NCI-H1092 (cell line): Measurements from ENCODE around the gene TBL2.
"Not testable (repeated sequence)": the region's sequence is repeated elsewhere in the genome, so short reads cannot be mapped to it uniquely, and the experiment has no call there.

Experiments
- DNase-seq: peaks from one replicate; lab custom pipeline; 2025; lab: John Stamatoyannopoulos, UW

The TBL2 gene

DNA sequence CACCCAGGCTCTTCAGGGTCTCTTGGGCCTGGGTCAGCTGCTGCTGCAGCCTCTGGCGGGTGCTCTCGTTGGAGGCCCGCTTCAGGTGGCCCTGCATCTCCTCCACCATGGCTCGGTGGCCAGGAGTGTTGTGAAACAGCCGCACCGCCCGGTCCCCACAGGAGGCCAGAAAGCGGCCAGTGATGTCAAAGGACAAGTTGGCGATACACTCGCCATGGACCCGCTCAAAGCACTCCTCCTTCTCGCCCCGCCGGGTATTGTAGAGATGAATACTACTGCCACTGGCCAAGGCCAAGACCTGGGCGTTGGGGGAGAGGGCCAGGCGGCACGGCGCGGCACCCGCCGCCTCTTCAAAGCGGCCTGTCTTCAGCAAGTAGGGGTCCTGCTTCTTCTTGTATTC is 7.9 kb downstream of the TBL2 start:
- DNase-seq = no peak

DNA sequence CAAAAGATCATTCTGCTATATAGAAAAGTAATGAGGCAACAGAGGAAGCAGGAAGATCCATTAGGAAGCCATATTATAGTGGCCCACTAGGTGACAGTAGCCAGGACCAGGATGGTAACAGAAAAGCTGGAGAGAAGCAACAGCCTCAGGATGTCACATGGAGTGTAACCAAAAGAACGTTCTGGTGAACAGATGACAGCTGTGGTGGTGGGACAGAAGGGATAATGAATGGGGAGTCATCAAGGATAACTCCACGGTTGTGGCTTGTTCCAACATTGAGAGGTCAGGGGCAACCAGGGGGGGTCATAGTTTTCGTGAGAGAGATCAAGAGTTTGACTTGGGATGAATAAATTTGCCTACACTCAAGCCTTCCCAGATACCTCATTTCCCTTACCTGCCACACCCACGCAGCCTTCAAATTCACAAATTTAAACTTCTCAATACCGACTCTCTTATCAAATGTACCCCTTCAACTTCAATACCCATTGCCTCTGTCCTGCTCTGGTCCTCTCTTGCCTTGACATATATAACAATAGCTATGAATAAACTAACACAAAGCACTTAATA is 9.3 kb downstream of the TBL2 start:
- no peak for DNase-seq

DNA sequence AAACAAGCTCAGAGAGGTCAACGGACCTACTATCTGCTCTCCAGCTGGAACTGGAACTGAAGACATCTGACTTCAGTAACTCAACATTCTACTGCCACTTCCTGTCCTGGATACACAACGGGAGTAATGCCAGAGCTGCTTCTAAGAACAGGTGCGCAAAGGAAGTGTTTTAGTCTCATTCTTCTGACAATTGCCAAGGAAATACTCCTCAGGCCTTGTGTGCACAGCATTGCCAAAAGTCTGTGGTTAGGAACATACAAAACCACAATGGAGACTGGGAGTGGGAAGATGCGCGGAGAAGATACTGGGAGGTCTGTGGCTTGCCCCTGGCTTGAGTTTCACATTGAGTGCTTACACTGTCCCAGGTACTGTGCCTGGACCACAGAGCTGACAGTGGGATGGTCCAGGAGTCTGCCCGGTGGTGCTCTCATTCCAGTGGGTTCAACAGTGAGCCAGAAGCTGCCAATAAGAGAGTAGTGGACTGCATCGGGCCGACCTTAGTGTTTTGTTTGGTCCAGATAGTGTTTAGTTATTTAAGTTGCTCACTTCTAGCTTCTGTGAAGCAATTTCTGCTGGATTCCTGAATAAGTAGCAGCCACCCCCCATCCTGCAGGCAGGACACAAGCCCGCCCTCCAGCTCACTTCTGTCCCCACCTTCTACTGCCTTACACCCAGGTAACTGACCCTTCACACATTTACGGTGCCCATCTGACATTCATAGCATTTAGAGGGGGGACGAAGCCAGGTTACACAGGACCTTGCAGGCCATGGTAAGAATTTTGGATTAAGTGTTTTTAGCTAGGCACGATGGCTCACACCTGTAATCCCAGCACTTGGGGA is 10.3 kb downstream of the TBL2 start:
- DNase-seq = no peak

DNA sequence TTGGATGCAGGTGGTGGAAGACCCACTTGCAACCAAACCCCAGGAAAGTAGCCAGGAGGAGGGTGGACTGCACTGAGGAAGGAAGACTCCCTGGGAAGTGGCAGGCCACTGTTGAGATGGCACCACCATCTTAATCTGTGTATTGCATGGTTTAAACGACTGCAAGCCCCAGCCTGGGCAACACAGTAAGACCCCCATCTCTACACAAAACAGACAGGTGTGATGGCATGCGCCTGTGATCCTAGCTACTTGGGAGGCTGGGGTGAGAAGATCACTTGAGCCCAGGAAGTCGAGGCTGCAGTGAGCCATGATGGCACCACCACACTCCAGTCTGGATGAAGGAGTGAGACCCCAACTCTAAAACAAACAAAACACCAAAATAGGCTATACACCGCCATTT is 11.2 kb downstream of the TBL2 start:
- no peak for DNase-seq

DNA sequence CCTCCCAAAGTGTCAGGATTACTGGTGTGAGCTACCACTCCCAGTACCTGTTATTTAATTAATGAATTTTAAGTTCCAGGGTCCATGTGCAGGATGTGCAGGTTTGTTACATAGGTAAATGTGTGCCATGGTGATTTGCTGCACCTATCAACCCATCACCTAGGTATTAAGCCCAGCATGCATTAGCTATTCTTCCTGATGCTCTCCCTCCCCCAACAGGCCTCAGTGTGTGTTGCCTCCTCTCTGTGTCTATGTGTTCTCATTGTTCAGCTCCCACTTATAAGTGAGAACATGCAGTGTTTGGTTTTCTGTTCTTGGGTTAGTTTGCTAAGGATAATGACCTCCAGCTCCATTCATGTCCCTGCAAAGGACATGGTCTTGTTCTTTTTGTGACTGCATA is 11.9 kb downstream of the TBL2 start:
- not testable (repeated sequence) for DNase-seq

DNA sequence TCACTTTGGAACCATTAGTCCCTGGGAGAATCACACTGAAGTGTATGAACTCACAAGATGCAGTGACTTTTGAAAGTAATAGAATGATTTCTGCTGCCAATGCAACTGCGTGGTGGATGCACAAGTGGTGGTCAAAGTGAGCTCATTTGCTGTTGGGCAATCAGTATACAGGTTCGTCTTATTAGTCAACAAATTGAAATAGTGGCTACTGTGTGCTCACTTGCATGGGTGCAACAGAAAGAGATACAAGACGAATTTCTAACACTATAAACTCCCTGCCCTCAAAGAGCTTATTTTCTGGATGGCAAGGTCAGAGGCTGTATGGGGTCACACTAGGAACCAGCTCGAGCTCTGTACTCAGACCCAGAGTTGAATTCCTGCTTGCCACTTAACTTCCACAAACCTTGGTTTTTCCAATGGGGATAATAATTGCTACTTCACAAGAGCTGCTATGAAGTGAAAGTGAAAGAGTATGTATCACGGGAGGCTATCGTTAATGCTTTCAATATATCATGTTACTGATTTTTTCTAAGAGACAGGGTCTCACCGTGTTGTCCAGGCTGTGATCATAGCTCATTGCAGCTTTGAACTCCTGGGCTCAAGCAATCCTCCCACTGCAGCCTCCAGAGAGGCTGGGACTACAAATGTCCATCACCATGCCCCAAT is 12.6 kb downstream of the TBL2 start:
- no peak for DNase-seq

DNA sequence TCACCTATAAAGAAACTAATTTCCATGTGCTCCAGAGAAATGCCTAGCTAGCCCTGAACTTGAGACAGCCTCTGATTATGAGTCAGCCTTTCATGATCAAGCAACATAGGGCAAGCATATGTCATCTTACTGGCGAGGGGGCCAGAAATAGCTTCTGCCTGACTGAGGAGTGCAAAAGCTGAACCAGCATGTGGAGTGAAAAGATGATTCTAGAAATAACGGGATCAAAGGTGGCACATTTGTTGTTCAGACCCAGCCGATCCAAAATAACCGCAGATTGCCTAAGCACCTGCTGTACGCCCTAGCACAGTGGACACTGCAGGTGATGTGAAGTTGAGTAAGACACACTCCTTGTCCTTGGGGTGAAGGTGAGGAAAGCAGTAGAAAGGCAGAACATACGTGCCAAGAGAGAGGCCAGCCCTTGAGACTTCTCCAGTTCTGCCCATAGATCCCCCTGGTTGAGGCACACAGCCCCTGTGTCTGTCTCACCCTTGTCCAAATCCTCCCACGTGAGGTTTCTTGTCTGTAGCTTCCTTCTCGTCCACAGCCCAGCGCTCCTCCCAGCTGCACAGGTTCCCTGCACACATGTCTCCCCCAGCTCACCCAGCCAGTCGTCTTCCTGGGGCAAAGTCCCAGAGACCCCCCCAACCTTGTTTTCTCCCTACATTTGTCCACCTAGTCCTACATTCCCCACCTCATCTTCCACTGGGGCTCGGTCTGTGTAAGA is 18.1 kb downstream of the TBL2 start:
- no peak for DNase-seq

DNA sequence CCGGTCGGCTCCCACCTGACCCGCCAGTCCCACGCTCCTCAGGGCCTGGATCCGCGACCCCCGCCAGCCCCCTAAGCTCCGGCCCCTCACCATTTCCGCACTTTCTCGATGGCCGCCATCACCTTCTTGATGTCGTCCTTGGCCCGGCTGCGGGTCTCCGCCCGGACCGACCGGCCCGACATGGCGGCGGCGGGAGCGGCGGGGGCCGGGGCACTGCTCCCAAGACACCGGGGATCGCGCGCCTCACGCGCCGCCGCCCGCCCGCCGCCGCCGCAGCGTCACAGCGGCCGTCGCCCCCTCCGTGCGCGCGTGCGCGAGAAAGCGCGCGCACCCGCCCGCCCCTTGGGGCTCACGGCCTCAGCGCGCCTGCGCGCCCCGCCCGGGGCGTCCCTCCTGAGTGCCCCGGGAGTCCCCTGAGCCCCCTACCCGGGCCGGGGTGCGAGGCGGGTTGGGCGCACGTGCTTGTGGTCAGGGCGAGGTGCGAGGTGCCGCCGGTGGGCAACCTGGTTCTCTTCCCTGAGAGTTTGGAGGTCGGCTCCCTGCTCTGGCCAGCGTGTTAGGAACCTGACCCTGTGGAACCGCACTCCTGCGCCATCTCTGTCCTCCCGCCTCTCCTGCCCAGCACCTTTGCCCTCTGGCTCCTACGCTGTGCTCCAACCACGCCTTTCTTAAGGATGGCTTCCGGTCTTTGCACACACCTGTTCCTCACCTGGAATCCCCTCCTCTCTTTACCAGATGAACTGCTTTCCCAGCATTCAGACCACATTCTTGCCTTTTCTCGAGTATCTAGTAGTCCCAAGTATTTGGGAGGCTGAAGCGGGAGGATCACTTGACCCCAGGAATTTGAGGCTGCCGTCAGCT is 20.8 kb downstream of the TBL2 start, which contains the start of gene BCL7B:
TSS of gene BCL7B (minus strand) at position 294 of the 861 bp plus-strand sequence. CDS start at position 182, 112 bp downstream.
- peak; percentile 75 for DNase-seq

DNA sequence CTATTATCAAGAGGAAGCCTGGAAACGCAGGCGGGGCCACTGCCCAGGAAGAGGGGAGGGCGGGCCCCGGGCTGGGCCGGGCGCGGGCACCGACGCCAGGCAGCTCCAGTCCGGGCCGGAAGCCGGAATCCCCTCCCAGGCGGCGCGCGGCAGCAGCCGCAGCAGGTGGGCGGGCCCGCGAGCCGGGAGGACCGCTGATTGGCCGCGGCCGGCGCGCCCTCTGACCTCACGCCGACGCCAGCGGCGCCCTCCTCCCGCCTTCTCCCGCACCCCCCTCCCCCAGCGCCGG is 21.3 kb downstream of the TBL2 start:
- peak; percentile 88 for DNase-seq

DNA sequence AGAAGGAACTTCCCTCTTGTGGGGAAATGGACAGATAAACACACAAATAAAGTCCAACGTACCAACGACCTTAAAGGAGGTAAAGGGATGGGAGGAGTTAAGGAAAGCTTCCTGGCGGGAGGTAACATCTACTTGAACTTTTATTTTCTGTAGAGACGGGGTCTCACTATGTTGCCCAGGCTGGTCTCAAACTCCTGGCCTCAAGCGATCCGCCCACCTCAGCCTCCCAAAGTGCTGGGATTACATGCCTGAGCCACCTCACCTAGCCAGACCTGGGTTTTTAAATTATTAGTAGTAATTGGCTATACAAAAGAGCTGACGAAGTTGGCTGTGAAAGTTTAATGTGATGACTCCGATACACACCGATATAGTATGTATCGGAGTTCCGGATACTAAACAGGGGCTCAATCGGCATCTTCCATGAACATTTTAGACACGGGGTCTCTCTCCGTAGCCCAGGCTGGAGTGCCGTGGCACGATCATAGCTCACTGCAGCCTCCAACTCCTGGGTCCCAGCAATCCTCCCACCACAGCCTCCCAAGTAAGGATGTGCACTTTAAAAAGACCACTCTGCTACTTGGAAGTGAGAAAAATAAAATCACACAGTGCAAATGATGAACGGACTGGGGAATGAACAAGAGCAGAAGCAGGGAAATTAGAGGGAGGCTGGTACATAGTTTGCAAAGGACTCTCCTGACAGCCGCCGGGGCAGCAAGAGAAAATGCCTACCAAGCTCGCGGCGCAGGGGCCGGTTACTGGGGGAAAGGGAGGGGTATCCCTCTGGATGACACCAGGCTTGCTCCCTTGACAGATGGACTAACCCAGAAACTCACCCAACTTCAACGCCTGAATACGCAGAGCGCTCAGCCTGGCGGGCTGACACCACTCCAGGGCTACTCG is 21.9 kb downstream of the TBL2 start:
- DNase-seq = no peak

DNA sequence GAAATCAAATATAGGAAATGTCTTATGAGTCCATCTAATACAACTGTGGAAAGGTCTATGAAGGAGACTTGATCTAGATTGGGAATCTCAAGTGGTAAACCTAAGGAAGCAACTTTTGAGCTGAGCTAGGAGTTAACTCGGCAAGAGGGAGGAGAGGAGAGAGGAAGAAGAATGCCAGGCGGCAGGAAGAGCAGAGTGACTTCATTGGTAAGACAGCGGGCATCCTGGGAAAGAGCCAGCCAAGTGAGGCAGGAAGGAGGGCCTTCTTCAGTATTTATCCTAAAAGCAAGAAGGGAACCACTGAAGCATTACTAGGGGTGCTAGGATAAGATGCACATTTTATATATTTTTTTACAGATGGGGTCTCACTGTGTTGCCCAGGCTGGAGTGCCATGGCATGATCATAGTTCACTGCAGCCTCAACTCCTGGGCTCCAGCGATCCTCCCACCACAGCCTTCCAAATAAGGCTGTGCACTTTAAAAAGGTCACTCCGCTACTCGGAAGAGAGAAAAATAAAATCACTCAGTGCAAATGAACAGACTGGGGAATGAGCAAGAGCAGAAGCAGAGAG is 22.9 kb downstream of the TBL2 start:
- no peak for DNase-seq

DNA sequence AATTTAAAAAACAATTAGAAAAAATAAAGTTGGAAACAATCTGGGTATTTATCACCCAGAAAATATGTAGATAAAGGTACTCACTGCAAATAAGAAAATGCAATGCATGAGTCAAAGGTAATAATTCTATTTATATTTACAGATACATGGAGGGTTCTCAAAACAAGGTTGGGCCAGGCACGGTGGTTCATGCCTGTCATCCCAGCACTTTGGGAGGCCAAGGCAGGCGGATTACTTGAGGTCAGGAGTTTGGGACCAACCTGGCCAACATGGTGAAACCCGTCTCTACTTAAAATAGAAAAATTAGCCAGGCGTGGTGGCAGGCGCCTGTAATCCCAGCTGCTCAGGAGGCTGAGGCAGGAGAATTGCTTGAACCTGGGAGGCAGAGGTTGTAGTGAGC is 28.3 kb downstream of the TBL2 start:
- not testable (repeated sequence) for DNase-seq

DNA sequence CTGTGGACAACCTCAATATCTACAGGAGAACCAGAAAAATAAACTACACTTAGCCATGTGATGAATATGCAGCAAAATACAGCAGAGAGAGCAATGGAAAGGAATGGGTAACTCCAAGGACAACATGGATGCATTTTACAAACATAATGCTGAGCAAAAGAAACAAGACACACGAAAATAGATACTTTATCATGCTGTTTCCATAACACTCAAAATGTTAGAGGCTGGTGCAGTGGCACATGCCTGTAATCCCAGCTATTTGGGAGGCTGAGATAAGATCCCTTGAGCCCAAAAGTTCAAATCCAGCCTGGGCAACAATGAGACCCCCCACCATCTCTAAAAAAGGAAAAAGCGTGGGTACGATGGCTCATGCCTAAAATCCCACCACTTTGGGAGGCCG is 29.2 kb downstream of the TBL2 start:
- DNase-seq = no peak

DNA sequence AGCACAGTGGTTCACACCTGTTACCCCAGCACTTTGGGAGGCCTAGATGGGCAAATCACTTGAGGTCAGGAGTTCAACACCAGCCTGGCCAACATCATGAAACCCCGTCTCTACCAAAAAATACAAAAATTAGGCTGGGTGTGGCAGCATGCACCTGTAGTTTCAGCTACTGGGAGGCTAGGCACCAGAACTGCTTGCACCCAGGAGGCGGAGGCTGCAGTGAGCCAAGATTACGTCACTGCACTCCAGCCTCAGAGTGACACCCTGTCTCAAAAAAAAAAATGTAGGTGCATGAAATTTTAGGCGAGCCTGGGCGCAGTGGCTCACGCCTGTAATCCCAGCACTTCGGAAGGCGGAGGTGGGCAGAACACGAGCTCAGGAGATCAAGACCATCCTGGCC is 30.5 kb downstream of the TBL2 start:
- no peak for DNase-seq

DNA sequence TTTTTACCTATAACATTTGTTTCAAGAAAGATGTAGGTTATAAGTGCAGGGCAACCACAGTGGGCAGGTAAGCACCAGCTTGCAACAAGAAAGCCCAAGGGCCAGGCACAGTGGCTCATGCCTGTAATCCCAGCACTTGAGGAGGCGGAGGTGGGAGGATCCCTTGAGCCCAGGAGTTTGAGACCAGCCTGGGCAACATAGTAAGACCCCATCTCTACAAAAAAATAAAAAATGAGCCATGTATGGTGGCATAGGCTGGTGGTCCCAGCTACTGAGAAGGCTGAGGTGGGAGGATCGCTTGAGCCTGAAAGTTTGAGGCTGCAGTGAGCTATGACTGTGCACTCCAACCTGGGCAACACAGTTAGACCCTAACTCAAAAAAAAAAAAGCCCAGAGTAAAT is 33.7 kb downstream of the TBL2 start:
- no peak for DNase-seq

DNA sequence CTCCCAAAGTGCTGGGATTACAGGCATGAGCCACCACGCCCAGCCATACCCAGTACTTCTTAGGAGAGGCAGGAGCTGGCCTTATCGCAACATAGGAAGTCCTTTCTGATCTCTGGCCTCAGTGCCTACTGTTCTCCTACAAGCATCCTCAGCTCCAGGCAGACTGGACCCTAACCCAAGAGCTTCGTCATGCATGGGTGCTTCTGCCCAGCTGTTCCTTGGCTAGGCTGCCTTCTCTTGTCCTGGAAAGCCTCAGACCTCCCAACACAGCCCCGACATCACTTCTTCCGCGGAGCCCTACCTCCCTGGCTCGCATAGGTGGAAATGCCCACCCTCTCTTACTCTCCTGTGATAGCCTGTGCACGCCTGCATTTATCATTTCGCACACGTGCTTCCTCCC is 36.7 kb downstream of the TBL2 start:
- DNase-seq = no peak

DNA sequence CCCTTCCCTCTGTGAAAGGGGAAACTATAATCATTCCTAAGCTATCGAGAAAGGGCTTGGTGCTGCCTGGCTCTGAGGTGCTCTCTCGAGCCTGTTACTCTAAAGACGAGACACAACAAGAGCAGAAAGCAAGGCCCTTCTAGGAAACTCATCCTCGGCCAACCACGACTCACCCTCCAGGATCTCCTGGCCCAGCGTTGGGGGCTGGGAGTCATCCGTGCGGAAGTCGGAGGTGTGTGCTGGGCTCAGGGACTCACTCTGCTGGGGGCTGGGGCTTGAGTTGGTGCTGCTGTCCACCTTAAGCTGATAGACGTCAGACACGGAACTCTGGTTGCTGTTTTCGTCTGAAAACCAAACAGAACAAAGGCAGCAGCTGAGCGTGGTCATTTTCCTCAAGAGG is 38.7 kb downstream of the TBL2 start:
- no peak for DNase-seq

DNA sequence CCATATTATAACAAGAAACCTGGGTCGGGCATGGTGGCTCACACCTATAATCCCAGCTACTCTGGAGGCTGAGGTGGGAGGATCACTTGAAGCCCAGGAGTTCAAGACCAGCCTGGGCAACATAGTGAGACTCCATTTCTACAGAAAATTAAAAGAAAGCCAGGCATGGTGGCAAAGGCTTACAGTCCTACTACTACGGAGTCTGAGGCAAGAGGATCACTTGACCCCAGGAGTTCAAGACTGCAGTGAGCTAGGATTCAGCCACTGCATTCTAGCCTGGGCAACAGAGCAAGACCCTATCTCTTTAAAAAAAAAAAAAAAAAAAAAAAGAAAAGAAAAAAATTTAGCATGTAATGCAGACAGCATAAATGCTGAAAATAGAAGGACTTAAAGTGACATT is 39.9 kb downstream of the TBL2 start:
- not testable (repeated sequence) for DNase-seq

DNA sequence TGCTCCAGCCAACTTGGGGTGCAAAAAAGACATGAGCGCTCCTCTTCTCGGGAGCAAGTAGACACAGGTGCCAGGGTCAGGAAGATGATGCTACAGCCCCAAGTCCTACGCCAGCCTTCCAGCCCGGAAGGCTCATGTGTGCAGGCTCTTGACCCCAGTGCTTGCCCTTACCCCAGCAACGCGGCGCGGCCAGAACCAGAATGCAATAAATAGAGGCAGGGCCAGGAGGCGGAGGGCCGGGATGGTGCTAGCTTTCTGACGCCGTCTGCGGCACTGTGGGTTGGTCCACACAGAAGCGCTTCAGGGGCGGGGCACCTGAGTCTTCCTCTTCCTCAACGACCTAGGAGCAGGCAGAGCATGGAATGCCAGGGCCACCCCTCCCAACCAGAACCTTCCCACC is 41.3 kb downstream of the TBL2 start:
- DNase-seq = no peak

DNA sequence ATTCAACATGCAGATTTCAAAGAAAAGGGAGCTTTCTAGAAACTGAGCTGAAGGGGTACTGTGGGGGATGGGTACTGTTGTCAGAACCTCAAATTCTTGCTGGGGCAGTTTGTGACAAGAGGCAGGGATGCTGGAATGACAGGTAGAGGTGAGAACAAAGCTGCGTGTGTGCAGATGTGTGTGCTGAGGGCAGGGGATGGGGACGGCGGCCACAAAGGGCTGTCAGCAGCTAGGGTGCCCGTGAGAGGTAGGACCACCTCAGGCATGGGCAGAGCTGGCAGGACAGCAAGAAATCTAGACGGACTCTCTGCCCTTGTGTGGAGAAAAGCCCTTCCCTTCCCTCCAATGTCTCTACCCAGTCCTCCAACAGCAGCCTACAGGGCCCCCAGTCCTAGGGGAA is 41.9 kb downstream of the TBL2 start:
- no peak for DNase-seq
